Heart right ventricle (tissue), 16 donors: ENCODE results near the gene NPHP4. TPM values are rescaled to one million over a fixed set of nuclear protein-coding genes. Genes with fewer than 3 reads are reported as not detected.

ENCODE experiments used
- ATAC-seq, 8 donors: fragments of 200-7000 bp; cut with Tn5 transposase; one replicate each; pipeline ENCODE4 v1.9.1; 2020; ENCODE audit warnings: mild to moderate bottlenecking in 8 of 8, moderate library complexity in 8 of 8, moderate number of reproducible peaks in 1 of 8
- DNase-seq, 2 donors: peaks; one replicate each; pipeline ENCODE4 v3.0.0-alpha.2; 2020
- H3K27ac ChIP-seq, 10 donors: fragments of 200-600 bp; sonication (generic) in 2 of 10; one replicate each; pipeline versions ENCODE4 v1.5.0 to v1.8.0; 2020 to 2022; ENCODE audit warnings: mild to moderate bottlenecking in 3 of 10
- H3K27me3 ChIP-seq, 7 donors: fragments of 200-600 bp; one replicate each; pipeline ENCODE4 v1.8.0; 2021 to 2022; ENCODE audit warnings: mild to moderate bottlenecking in 2 of 7
- H3K36me3 ChIP-seq, 9 donors: fragments of 200-600 bp; sonication (generic) in 1 of 9; one replicate each; pipeline versions ENCODE4 v1.5.0 to v1.8.0; 2020 to 2022; ENCODE audit warnings: mild to moderate bottlenecking in 2 of 9
- H3K4me1 ChIP-seq, 9 donors: fragments of 200-600 bp; sonication (generic) in 1 of 9; one replicate each; pipeline versions ENCODE4 v1.5.0 to v1.8.0; 2020 to 2022; ENCODE audit warnings: mild to moderate bottlenecking in 4 of 9
- H3K4me3 ChIP-seq, 10 donors: fragments of 200-600 bp; sonication (generic) in 2 of 10; one replicate each; pipeline versions ENCODE4 v1.5.0 to v1.8.0; 2020 to 2022; ENCODE audit warnings: mild to moderate bottlenecking in 7 of 10, moderate library complexity in 2 of 10
- H3K9me3 ChIP-seq, 11 donors: fragments of 200-600 bp in 10 of 11; sonication (generic) in 2 of 11; one replicate each; pipeline versions ENCODE4 v1.5.0 to v1.8.0; 2013 to 2022; ENCODE audit warnings: mild to moderate bottlenecking in 2 of 11, control low read depth in 1 of 11, moderate library complexity in 1 of 11
- CTCF ChIP-seq, 9 donors: fragments of 200-600 bp; sonication (generic) in 2 of 9; IDR thresholded peaks; one replicate each; pipeline versions ENCODE4 v1.5.0 to v1.8.0; 2021 to 2022; ENCODE audit warnings: antibody characterized with exemption in 9 of 9, mild to moderate bottlenecking in 5 of 9, moderate library complexity in 1 of 9
- WGBS, 2 donors: extraction: QIAGEN DNeasy Blood & Tissue Kit; methylation state at CpG; one replicate each; pipeline ENCODE4 v1.1.7; 2013; ENCODE audit warnings: inconsistent platforms in 1 of 2; 5-methylcytosine and 5-hydroxymethylcytosine counted together
- intact Hi-C, 10 donors: fragments of 100-400 bp; cut with DNase I; formaldehyde crosslinking; loops; one replicate each; pipeline versions ENCODE4 v1.11.1 to v1.14.2; 2022
- polyA plus RNA-seq, 2 donors: library from polyadenylated mRNA; stranded (reverse); fragments of 200-250 nt; gene quantifications; one replicate each; pipeline ENCODE4 v1.2.3, GENCODE V29; 2013
- total RNA-seq, 10 donors: library from RNA; stranded (reverse); fragmentation: NEBNext Ultra II Directional in 3 of 10; extraction: Animal tissue kit (Norgen Biotek cat#: 25700) in 3 of 10; gene quantifications; one replicate each; pipeline versions ENCODE4 v1.2.1 to v1.2.4, GENCODE V29; 2021 to 2023
- donor health status: Arrhythmogenic right ventricular cardiomyopathy.
- donor health status: ischemic (EF 13 %, LVEDD 7.1; RV severe dilation, severe dysfunction).
- donor health status: healthy with polysubstance abuse.
- donor health status: DM: no; HTN: yes; CAD: no.
- donor health status: DM: no; HTN: no; CAD: no.
- donor health status: ischemic (EF 25% LVEDD 6.9; RV normal size, moderate dysfunction).
- donor health status: ischemic (EF 25% LVEDD 5.7; RV mildly dilated, moderate dysfunction).
- donor health status: healthy.
- donor health status: DM: yes; HTN: yes; CAD: no.
- donor health status: Ischemic cardiomyopathy.
- donor health status: ischemic (EF 35%, LVEDD 5.7; RV mildly dilated, moderate dysfunction).
- donor health status: nonischemic (EF 11% LVEDD 7.7; RV severe dilation, severe dysfunction).
- donor health status: DM: yes; HTN: yes; CAD: no.
- donor health status: PGD.
- donor health status: ischemic (EF 29% LVEDD 5.4; RV normal size, mild dysfunction).
- donor health status: nonischemic (EF 23%, LVEDD 6.1; RV moderate dilation, normal function).

The NPHP4 gene
- total and polyA plus RNA-seq, 12 donors, result 2.4 to 5.7 (median 3.3) TPM

GRCh38 chr1:5953386-5953785 lies 38.8 kb downstream of the NPHP4 start:
- ATAC-seq, result no peak
- no peak for DNase-seq
- Histone ChIP-seq H3K27ac (no peak overlapping the region), H3K4me1 (no peaks in the 10 kb centered on the region), H3K36me3 (peaks cover 0 to 79% (median 5%) of the 10 kb centered on the region in 9 donors), H3K9me3 (no peaks in the 10 kb centered on the region), H3K4me3 (no peak overlapping the region), H3K27me3 (no peaks in the 10 kb centered on the region)
- intact Hi-C loops, result no loop called here
- 96 to 97% methylated on average over 11 of the region's 11 CpGs for WGBS, 2 donors
- no peak for TF ChIP-seq CTCF (IDR thresholded peaks at IDR 0.05)

GRCh38 chr1:5951846-5952410 lies 40.3 kb downstream of the NPHP4 start:
- no peak for ATAC-seq
- no peak overlapping the region for H3K27ac ChIP-seq
- TF ChIP-seq CTCF (IDR thresholded peaks at IDR 0.05), result no peak
- WGBS, 2 donors, result 93 to 97% methylated on average over 19 of the region's 19 CpGs
- H3K4me1 ChIP-seq, result no peaks in the 10 kb centered on the region
- no peaks in the 10 kb centered on the region for H3K9me3 ChIP-seq
- DNase-seq, result no peak
- intact Hi-C loops, result no loop called here
- no peaks in the 10 kb centered on the region for H3K27me3 ChIP-seq
- no peak overlapping the region for H3K4me3 ChIP-seq
- H3K36me3 ChIP-seq, result peaks cover 0 to 80% (median 5%) of the 10 kb centered on the region in 9 donors

GRCh38 chr1:5950994-5951785 lies 41.0 kb downstream of the NPHP4 start:
- H3K27ac ChIP-seq, result no peak overlapping the region
- DNase-seq, result no peak
- intact Hi-C loops, result no loop called here
- H3K4me3 ChIP-seq, result no peak overlapping the region
- no peaks in the 10 kb centered on the region for H3K4me1 ChIP-seq
- no peaks in the 10 kb centered on the region for H3K27me3 ChIP-seq
- TF ChIP-seq CTCF (IDR thresholded peaks at IDR 0.05), result no peak
- no peaks in the 10 kb centered on the region for H3K9me3 ChIP-seq
- ATAC-seq, result no peak
- H3K36me3 ChIP-seq, result peaks cover 0 to 80% (median 5%) of the 10 kb centered on the region in 9 donors
- 91 to 97% methylated on average over 24 of the region's 24 CpGs for WGBS, 2 donors

- H3K4me1 ChIP-seq, result no peaks in the 10 kb centered on the region
- H3K27ac ChIP-seq, result no peak overlapping the region
- no peak for TF ChIP-seq CTCF (IDR thresholded peaks at IDR 0.05)
- 91 to 94% methylated on average over 7 of the region's 7 CpGs for WGBS, 2 donors
- intact Hi-C loops, result no loop called here
- DNase-seq, result no peak
- H3K36me3 ChIP-seq, result peaks cover 0 to 81% (median 6%) of the 10 kb centered on the region in 9 donors
- no peaks in the 10 kb centered on the region for H3K9me3 ChIP-seq
- H3K4me3 ChIP-seq, result no peak overlapping the region
- no peak for ATAC-seq
- no peaks in the 10 kb centered on the region for H3K27me3 ChIP-seq
Observed at GRCh38 chr1:5950201-5950895, 41.9 kb downstream of the NPHP4 start.
